GM18508 (cell line): ENCODE measurements around the gene RBM17.
"Not testable (repeated sequence)": the region's sequence is repeated elsewhere in the genome, so short reads cannot be mapped to it uniquely, and the experiment has no call there.

ENCODE experiments used
- ATAC-seq: cut with Tn5 transposase; IDR thresholded peaks from one replicate; pipeline ENCODE4 v1.9.1; 2021; ENCODE audit warnings: moderate number of reproducible peaks; ENCODE audit not compliant: insufficient read depth, unreplicated experiment

RBM17 gene

GRCh38 chr10:6130848-6131470 is 42.1 kb downstream of the RBM17 start:
- ATAC-seq: no peak

GRCh38 chr10:6133331-6134098 is 44.7 kb downstream of the RBM17 start:
- no peak for ATAC-seq

GRCh38 chr10:6134099-6134823 is 45.4 kb downstream of the RBM17 start:
- no peak for ATAC-seq

GRCh38 chr10:6135039-6135438 is 46.2 kb downstream of the RBM17 start:
- no peak for ATAC-seq

- no peak for ATAC-seq
These were observed 46.8 kb downstream of the RBM17 start for GRCh38 chr10:6135589-6136168.

- ATAC-seq: no peak
These were observed 47.7 kb downstream of the RBM17 start for GRCh38 chr10:6136215-6137201.

GRCh38 chr10:6138456-6138855 is 49.6 kb downstream of the RBM17 start:
- no peak for ATAC-seq

- ATAC-seq: no peak
These were observed 50.6 kb downstream of the RBM17 start for GRCh38 chr10:6139470-6139869.

- ATAC-seq: no peak
These were observed 51.5 kb downstream of the RBM17 start for GRCh38 chr10:6140141-6140841.

GRCh38 chr10:6140965-6141295 is 52.1 kb downstream of the RBM17 start:
- ATAC-seq: no peak

GRCh38 chr10:6141296-6142151 is 52.7 kb downstream of the RBM17 start:
- peak; percentile 57 for ATAC-seq

- ATAC-seq: not testable (repeated sequence)
These were observed 53.4 kb downstream of the RBM17 start for GRCh38 chr10:6142186-6142585.

GRCh38 chr10:6142644-6143043 is 53.8 kb downstream of the RBM17 start:
- no peak for ATAC-seq

- ATAC-seq: no peak
These were observed 54.3 kb downstream of the RBM17 start for GRCh38 chr10:6143181-6143580.

- ATAC-seq: no peak
These were observed 55.8 kb downstream of the RBM17 start for GRCh38 chr10:6144406-6145165.

- no peak for ATAC-seq
These were observed 56.5 kb downstream of the RBM17 start for GRCh38 chr10:6145166-6145987.
